Ishikawa (cell line): ENCODE measurements around the gene RREB1.

Experiments used
- NFIC ChIP-seq: IDR thresholded peaks from 2 replicates; pipeline ENCODE4 v1.6.1; 2012
- REST ChIP-seq: IDR thresholded peaks from 2 replicates; pipeline ENCODE4 v1.6.1; 2012; ENCODE audit warnings: low read depth, mild to moderate bottlenecking

DNA sequence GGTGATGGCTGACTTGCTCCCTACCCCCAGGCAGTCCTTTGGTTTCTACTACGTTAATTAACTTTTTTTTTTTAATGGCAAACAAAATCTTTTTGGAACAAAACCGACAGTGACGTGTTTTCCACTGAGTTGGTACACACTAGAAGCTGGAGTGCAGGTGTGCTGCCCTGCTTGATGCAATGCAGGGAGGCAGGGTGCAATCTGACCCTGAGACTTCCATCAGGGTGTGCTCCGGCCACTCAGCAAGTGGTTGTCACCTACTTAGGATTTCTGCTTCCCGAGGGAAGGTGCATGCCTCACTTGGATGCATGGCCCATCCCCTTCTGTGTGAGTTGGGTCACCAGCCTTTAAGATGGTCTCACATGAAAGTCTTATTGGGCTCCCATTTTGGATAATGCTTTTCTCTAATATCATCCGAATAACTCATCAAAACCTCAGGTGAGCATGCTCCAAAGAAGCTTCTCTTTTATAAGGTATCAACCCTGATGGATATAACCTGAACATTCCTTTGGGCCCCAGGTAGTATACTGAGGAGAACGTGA is 14.0 kb downstream of the RREB1 start:
- no peak for TF ChIP-seq NFIC
- no peak for TF ChIP-seq REST
